Skeletal muscle tissue (tissue), 4 donors: ENCODE measurements around the gene PROC. TPM values are rescaled to one million over a fixed set of nuclear protein-coding genes. Genes with fewer than 3 reads are reported as not detected.
"Not testable (repeated sequence)": the region's sequence is repeated elsewhere in the genome, so short reads cannot be mapped to it uniquely, and the experiment has no call there.

Experiments
- H3K27ac ChIP-seq: one replicate; pipeline ENCODE4 v1.7.0; 2013; ENCODE audit warnings: mild to moderate bottlenecking, low read depth, low read length, inconsistent platforms
- H3K27me3 ChIP-seq, 3 donors: one replicate each; pipeline ENCODE4 v1.7.0; 2013; ENCODE audit warnings: low read length in 3 of 3; ENCODE audit not compliant: control insufficient read depth in 3 of 3, insufficient read depth in 3 of 3
- H3K36me3 ChIP-seq, 3 donors: one replicate each; pipeline ENCODE4 v1.7.0; 2013; ENCODE audit warnings: low read length in 3 of 3; ENCODE audit not compliant: control insufficient read depth in 3 of 3, insufficient read depth in 3 of 3
- H3K4me1 ChIP-seq, 3 donors: one replicate each; pipeline ENCODE4 v1.7.0; 2013; ENCODE audit warnings: low read length in 3 of 3, mild to moderate bottlenecking in 3 of 3; ENCODE audit not compliant: control insufficient read depth in 3 of 3, insufficient read depth in 3 of 3
- H3K4me3 ChIP-seq, 3 donors: one replicate each; pipeline ENCODE4 v1.7.0; 2013; ENCODE audit warnings: low read length in 3 of 3
- H3K9ac ChIP-seq, 3 donors: one replicate each; pipeline ENCODE4 v1.7.0; 2013; ENCODE audit warnings: low read length in 3 of 3, mild to moderate bottlenecking in 3 of 3, moderate library complexity in 2 of 3, low read depth in 1 of 3
- H3K9me3 ChIP-seq, 3 donors: one replicate each; pipeline ENCODE4 v1.7.0; 2013; ENCODE audit warnings: low read length in 3 of 3; ENCODE audit not compliant: control insufficient read depth in 3 of 3
- total RNA-seq: library from RNA; depleted of rRNA; stranded (reverse); fragments of >200 nt; gene quantifications from one replicate; pipeline ENCODE4 v1.2.3, GENCODE V29; 2014
- donor health status: Osteomylitis.

PROC gene
- total RNA-seq, 1 donor from 2014 or later: not detected

DNA sequence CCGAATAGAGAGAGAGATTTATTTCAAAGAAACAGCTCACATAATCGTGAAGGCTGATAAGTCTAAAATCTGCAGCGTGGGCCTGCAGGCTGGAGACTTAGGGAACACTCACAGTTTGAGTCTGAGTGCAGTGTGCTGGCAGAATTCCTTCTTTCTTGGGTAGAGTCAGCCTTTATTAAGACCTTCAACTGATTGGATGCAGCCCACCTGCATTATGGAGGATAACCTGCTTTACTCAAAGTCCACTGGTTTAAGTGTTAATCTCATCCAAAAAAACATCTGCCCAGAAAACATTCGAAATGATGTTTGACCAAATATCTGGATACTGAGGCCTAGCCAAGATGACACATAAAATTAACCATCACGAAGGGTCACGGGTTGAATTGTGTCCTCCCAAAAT is 16.3 kb downstream of the PROC start:
- no peak overlapping the region for H3K4me3 ChIP-seq
- H3K27me3 ChIP-seq: no peaks in the 10 kb centered on the region
- peaks cover 0 to 6% (median 2%) of the 10 kb centered on the region in 3 donors for H3K36me3 ChIP-seq
- H3K9me3 ChIP-seq: no peaks in the 10 kb centered on the region
- H3K4me1 ChIP-seq: no peaks in the 10 kb centered on the region
- no peak overlapping the region for H3K9ac ChIP-seq
- H3K27ac ChIP-seq: no peak overlapping the region

DNA sequence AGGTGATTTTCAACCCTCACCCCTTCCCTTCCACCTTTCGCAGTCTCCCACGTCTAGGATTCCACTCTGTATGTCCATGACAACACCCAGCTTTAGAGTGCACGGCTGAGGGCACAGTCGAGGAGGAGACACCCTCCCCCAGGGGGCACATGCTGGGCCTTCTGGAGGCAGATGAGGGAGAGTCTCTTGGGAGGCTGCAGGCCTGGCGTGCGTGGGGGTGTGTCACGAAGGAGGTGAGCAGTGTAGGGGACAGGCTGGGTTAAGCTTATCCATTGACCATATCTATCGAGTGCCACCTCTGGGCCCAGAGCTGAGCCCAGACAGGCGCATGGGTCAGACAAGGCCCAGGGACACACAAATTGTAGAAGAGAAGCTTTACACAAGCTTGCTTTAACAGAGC is 18.8 kb downstream of the PROC start:
- Histone ChIP-seq H3K27me3 (no peaks in the 10 kb centered on the region), H3K4me1 (no peaks in the 10 kb centered on the region), H3K27ac (no peak overlapping the region)

DNA sequence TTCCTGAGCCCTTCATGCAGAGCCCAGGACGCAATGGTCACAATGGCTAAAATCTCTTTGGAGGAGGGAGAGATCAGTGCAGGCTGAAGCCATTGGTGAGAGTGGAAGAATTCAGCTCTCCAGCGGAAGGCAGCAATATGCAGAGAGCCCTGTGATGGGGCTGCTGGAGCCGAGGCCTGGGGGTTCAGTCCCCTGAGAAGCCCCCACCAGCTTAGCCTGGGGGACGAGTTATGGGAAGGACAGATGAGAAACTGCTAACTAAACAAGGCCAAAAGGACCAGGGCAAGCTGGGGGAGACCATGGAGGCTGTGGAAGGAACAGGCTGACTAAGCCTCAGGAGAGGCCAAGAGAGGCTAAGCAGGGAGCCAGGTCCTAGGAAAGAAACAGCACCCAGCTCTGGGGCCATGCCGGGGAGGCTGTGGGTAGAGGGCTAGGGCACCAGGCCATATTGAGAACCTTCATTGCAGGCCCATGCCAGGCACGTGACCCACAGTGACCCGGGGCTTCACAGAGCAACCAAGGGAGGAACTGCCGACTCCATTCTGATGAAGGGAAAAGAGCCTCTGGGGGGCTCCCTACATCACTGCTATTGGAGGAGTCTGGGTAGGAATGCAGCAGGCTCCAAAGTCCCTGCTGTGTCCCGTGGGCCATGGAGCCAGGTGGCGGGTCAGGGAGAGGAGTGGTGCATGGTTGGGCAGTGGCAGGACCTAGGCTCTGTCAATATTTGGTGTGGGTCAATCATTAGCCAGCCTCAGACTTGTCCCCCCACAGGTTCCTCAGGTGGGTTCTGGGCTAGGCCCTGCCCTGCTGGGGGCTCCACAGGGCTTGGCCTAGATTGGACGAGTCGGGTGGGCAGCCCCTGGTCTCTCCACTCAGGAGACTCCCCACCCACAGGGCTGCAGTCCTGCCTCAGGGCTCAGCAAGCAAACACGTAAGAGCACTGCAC is 19.8 kb downstream of the PROC start:
- no peak overlapping the region for H3K4me3 ChIP-seq
- no peaks in the 10 kb centered on the region for H3K9me3 ChIP-seq
- H3K36me3 ChIP-seq: no peaks in the 10 kb centered on the region
- H3K27ac ChIP-seq: no peak overlapping the region
- no peak overlapping the region for H3K9ac ChIP-seq
- H3K4me1 ChIP-seq: no peaks in the 10 kb centered on the region
- no peaks in the 10 kb centered on the region for H3K27me3 ChIP-seq

More for the DNA sequence above, 18.8 kb downstream of the PROC start:
- Histone ChIP-seq H3K36me3 (peaks cover 0 to under 1% (median 0%) of the 10 kb centered on the region in 3 donors), H3K9ac (no peak overlapping the region), H3K9me3 (no peaks in the 10 kb centered on the region), H3K4me3 (no peak overlapping the region)

DNA sequence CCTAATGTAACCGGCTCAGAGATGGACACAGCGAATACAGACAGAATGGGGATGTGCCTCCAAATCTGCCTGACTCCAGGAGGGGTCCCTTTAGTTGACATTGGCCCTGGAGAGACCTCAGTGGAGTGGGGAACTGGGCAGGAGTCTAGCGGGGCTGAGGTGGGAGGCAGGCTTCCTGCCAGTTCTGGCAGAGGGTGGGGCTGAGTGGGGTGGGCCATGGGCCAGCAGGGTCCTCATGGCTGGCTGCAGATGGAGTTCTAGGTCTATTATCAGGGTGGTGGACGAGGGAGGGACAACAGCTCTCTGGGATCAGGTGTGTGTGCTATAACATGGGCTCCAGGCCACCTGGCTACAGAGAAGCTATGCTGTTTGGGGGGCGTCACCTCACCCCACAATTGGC is 21.1 kb downstream of the PROC start:
- no peaks in the 10 kb centered on the region for H3K27me3 ChIP-seq
- H3K9me3 ChIP-seq: no peaks in the 10 kb centered on the region
- H3K9ac ChIP-seq: no peak overlapping the region
- no peaks in the 10 kb centered on the region for H3K36me3 ChIP-seq
- H3K4me1 ChIP-seq: no peaks in the 10 kb centered on the region
- H3K27ac ChIP-seq: no peak overlapping the region
- no peak overlapping the region for H3K4me3 ChIP-seq

DNA sequence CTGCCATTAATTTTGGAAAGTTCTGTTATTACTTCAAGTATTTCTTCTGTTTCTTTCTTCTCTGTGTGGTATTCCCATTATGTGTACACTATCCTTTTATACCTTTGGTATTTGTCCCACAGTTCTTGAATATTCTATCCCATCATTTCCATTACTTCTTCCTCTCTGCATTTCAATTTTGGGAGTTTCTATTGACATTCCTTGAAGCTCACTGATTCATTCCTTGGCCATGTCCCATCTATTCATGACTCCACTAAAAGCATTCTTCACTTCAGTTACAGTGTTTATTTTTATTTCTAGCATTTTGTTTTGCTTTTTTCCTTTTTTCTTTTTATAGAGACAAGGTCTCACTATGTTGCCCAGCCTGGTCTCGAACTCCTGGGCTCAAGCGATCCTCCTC is 30.3 kb downstream of the PROC start:
- Histone ChIP-seq H3K36me3 (peaks cover 0 to 7% (median 2%) of the 10 kb centered on the region in 3 donors), H3K27me3 (no peaks in the 10 kb centered on the region), H3K4me3 (no peak overlapping the region), H3K4me1 (no peaks in the 10 kb centered on the region), H3K9me3 (peaks cover 0 to 4% (median 2%) of the 10 kb centered on the region in 3 donors), H3K27ac (no peak overlapping the region), H3K9ac (no peak overlapping the region)

DNA sequence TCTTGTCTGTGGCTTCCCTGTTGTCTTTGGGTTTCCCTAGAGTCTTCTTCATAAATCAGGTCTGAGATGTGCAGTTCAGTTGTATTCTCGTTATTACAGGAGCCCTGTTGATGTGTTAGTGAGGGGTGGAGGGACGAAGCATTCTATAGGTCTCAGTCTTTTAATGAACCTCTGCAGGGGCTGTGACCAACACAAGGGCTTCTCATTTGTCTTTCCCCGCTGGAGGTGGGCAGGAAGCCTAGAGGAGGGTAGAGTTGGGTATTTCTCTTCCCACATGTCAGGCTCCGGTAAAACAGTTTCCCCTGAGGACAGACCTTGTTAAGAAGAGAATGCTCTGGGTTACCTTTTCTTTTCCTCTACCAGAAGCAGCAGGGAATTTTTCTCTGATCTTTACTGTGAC is 31.2 kb downstream of the PROC start:
- H3K27me3 ChIP-seq: no peaks in the 10 kb centered on the region
- no peaks in the 10 kb centered on the region for H3K4me1 ChIP-seq
- H3K36me3 ChIP-seq: peaks cover 6 to 7% (median 7%) of the 10 kb centered on the region in 3 donors
- no peak overlapping the region for H3K9ac ChIP-seq
- H3K27ac ChIP-seq: no peak overlapping the region
- no peak overlapping the region for H3K4me3 ChIP-seq
- peaks cover 0 to 4% (median 2%) of the 10 kb centered on the region in 3 donors for H3K9me3 ChIP-seq

DNA sequence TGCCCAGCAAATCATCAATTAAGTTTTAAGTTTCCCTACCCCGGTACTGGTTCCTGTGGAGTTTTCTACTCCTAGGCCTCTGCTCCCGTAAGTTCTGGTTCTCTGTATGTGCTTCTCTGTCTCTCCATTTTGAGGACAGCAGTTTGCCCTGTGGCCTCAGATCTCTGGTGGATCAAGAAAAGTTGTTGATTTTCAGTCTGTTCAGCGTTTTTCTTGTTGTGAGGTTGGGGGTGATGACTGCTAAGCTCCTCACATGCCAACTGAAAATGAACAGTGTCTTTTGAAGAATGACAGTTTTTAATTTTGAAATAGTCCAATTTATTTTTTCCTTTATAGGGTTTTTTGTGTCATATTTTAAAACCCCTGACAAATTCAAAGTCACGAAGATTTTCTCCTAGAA is 31.7 kb downstream of the PROC start:
- Histone ChIP-seq H3K9ac (no peak overlapping the region), H3K4me3 (no peak overlapping the region), H3K27me3 (no peaks in the 10 kb centered on the region), H3K4me1 (no peaks in the 10 kb centered on the region), H3K36me3 (peaks cover 7% of the 10 kb centered on the region in 3 donors), H3K9me3 (peaks cover 0 to 2% (median 1%) of the 10 kb centered on the region in 3 donors), H3K27ac (no peak overlapping the region)

DNA sequence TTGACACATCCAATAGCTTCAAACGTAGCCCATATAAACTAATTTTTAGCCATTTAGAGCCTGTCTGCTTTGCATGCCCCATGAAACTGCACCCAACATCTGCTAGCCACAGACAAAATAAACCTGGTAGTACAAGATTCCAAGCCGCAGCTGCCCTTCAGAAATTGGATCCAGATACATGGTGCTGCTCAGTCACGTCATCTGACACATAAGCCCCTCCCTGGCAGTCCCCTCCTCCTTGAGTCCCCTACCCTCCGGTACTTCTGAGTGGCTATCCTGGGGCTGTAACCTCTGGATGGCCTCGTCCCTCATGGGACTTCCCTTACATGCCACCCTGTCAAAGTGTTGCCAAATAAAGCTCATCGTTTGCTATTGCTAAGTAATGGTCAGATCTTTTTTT is 33.8 kb downstream of the PROC start:
- Histone ChIP-seq H3K4me1 (no peaks in the 10 kb centered on the region), H3K9ac (no peak overlapping the region), H3K27me3 (no peaks in the 10 kb centered on the region), H3K36me3 (peaks cover 7 to 9% (median 9%) of the 10 kb centered on the region in 3 donors), H3K27ac (no peak overlapping the region), H3K4me3 (no peak overlapping the region), H3K9me3 (no peaks in the 10 kb centered on the region)

DNA sequence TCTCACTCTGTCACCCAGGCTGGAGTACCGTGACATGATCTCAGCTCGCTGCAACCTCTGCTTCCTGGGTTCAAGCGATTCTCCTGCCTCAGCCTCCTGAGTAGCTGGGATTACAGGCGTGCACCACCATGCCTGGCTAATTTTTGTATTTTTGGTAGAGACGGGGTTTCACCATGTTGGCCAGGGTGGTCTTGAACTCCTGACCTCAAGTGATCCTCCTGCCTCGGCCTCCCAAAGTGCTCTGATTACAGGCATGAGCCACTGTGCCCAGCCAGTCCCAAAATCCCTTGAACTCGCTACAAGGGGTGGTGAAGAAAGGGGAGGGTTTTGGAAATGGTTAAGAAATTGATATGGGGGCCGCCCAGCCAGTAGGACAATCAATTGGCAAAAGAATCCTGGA is 34.2 kb downstream of the PROC start:
- H3K36me3 ChIP-seq: peaks cover 7 to 11% (median 9%) of the 10 kb centered on the region in 3 donors
- H3K4me1 ChIP-seq, H3K9ac ChIP-seq, H3K4me3 ChIP-seq, H3K27me3 ChIP-seq, H3K9me3 ChIP-seq, H3K27ac ChIP-seq: not testable (repeated sequence)

DNA sequence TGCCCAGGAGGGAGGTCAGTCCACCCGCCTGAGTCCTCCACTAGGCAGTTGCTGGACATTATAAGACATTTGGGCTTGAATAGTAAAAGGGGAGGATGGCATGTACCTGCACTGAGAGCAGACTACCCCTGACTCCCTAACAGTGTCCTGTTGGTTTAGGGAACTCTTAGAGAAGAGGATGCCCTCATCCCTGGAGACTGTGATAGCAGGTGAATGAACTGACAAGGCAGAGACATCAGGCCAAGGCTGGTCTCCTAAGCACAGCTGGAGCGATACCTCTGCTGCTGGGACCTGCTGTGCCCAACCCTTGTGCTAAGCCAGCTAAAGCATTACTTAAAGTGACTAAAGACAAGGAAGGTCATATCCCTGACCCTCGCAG is 34.8 kb downstream of the PROC start:
- no peaks in the 10 kb centered on the region for H3K9me3 ChIP-seq
- peaks cover 7 to 11% (median 9%) of the 10 kb centered on the region in 3 donors for H3K36me3 ChIP-seq
- no peaks in the 10 kb centered on the region for H3K4me1 ChIP-seq
- H3K4me3 ChIP-seq: no peak overlapping the region
- H3K27me3 ChIP-seq: no peaks in the 10 kb centered on the region
- H3K9ac ChIP-seq: no peak overlapping the region
- H3K27ac ChIP-seq: no peak overlapping the region
